Measurements from ENCODE around the gene TMA7.

Gene TMA7

DNA sequence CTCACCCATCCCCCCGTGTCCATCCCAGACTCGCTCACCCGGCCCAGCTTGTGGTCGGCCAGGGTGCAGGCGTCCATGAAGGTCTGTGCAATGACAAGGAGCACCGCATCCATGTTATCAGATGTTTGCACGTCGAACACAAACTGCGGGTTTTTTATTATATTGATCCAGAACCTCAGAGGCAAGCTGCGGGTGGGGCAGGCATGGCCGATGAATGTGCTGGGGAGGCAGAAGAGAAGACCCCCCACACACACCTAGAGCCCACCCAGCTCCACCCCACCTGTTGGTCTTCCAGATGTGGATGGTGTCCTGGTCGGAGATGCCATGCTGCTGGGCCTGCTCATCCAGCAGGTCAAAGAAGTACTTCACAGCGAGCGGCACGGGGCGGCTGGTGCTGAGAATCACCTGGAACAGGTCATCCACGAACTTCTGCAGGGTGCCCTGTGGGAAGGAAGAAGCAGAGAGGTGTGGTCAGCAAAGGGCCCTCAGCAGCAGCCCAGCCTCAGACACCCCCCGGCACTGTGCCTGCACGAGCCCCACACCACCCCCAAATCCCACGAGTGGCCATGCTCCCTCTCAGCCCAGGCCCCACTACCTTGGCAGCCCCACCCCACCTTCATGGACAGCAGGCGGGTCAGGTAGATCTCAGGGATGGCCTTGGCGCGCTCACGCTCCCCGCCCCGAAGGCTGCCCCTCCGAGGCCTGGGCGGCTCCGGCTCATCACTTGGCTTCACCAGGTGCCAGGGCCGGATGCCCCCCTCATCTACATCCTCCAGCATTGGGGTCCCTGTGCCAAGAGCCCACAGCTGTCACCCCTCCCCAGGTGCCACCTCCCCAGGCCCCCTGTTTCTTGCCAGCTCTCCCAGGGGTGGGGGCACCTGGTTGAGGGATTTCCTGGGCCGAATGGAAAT lies 30.5 kb upstream of the TMA7 start:
- DNase-seq, result no peak

- DNase-seq, result no peak
These were observed 29.6 kb upstream of the TMA7 start for GRCh38 chr3:48410205-48411040.

DNA sequence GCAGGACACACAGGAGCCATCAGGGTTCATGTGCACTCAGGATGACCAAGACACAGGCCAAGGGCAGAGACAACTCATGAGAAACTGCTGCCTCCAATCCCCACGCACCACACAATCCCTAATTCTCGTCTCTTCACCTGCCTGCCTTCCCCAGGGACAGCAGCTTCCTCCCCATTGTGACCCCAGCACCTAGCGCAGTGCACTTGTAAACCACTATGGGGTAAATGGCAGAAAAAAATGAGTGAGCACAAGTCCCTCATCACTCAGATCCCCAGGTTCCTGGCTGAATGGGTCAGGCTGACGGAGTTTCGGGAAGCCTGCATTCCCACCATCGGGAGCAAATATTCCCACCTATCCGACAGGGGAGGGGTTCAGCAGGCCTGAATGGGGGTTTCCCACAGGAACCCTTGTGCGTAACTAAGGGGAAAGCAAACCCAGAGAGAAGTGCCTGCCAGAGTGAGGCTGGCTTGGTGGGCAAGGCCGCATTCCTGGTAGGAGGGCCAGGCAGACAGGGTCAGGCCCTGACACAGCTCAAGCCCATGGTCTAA lies 28.9 kb upstream of the TMA7 start:
- DNase-seq, result no peak

DNA sequence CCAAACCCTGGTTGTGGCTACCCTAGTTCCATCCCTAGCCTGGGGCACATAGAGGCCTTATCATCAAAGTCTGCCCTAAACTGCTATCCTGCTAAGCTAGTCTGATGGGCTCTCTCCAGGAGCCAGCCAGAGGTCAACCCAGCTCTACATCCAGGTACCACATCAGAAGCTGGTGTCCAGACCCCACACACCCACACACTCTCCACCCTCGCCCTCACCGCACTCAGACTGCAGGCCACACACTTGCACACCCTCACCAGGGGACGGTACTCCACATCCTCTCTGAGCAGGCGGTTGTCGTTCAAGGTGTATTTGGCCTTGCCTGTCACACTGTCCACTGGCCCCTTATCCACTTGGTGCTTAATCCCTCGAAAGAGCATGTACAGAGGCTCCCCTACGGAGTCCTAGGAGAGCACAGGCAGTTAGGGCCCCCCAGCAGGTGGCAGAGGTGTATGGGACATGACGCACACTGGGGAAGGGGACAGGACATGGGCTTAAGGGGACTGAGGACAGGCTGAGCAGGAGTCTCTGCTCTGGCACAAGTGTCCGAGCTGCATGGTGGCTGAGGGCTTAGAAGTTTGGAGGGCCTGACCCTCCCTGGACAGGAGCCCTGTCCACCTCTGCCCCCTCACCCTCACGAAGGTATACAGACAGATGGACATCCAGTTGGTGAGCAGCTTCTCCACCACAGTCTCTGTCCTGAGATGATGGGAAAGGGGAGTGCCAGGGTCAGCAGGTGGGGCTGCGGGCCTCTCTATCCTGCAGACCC lies 28.3 kb upstream of the TMA7 start:
- DNase-seq, result no peak

GRCh38 chr3:48412375-48413001 lies 27.6 kb upstream of the TMA7 start:
- no peak for DNase-seq

DNA sequence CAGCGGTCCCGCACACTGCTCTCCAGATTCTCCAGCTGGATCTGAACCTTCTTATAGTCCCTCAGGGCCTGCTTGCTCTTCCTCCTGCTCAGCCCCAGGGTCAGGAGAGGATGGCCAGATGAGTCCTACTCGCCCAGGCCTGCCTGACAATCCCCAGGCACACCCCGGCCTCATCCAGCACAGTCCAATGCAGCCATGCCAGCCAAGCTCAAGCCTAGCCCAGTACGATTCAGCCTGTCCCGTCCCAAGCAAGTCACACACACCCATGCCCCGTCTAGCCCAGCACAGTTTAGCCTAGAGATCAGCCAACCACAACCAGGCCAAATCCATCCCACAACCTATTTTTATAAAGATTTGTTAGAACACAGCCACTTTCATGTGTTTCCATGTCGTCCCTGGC lies 27.0 kb upstream of the TMA7 start:
- no peak for DNase-seq

GRCh38 chr3:48413611-48414010 lies 26.4 kb upstream of the TMA7 start:
- no peak for DNase-seq

DNA sequence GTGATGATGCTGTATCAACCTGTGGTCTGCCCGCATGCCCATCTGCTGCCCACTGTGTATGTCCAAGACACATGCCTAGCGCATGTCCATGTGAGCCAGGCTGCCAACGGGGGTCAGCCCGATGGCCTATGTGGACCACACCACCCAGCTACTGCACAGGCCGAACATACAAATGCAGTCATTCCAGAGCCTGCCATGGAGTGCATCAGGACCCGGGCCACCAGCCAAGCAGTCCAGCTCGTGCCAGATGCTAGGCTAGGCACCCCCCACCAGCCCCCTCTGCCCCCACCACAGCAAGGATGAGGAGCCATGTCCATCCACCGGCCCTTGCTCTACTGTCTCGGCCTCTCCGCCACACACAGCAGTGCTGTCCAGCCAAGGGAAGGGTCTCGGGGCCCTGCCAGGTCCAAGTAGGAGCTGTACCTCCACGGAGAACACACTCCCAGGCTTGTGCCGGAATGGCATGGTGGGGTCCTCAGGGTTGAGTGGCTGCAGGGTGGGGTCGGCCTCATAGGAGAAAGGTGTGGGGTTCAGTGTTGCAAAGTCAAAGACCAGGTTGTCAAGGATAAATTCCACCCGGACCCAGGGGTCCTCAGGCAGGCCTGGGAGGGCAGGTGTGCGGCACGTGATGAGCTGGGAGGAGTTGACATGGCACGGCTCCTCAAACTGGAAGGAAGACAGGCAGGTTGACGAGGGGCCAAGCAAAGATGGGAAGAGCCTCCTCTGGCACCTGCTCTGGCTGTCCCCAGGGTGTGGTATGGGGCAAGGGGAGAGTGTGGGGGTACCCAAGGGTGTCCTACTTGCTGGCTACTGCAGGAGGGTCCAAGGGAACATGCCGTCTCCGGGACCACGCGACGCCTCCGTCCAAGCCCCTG lies 25.4 kb upstream of the TMA7 start:
- DNase-seq, result no peak

DNA sequence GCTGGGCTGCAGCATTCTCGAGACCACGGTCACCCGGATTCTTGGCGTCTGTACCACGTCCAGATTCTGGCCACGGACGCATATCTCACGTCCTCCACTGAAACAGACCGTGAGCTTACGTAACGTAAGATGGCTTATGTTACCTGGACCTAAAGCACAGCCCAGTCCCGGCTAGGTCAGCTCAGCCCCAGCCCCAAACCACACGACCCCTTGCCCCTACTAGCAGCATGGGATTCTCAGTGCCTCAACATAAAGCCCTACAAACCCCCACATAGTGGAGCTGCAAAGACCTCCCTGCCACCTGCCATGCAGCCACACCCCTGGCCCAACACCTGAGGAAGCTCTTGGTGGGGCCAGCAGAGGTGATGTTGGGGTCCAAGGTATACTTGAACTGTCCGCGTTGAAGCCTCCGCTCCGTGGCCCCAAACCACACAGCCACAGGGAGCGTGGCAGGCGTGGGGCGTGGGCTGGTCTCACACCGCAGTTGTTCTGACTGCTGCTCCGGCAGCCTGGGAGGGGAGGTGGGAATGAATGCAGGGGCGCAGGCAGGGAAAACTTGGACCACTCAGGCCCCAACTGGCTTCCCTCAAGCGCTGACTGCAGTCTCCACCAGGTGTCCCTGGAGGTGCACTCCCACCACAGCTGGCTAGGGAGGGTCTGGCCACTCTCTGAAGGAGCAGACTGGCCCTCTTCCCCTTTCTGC lies 24.7 kb upstream of the TMA7 start:
- no peak for DNase-seq

DNA sequence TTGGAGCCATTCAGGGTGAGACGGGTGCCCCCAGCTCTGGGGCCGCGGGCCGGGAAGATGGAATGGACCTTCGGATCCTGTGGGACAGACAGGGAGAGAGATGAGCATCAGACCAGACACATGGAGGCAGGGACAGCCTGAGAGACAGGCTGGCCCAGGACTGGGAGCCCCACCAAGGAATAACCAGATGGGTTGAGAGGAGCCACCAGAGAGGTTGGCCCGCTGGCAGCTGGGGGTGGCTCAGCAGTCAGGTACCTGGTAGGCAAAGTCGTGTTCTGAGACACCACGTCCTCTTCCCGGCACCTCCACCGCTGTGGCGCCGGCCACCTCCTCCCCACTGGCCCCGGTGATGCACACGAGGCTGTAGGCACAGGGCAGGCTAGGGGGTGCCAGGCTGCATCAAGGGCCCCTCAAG lies 24.0 kb upstream of the TMA7 start:
- no peak for DNase-seq

- no peak for DNase-seq
These were observed 23.5 kb upstream of the TMA7 start for GRCh38 chr3:48416546-48416945.

DNA sequence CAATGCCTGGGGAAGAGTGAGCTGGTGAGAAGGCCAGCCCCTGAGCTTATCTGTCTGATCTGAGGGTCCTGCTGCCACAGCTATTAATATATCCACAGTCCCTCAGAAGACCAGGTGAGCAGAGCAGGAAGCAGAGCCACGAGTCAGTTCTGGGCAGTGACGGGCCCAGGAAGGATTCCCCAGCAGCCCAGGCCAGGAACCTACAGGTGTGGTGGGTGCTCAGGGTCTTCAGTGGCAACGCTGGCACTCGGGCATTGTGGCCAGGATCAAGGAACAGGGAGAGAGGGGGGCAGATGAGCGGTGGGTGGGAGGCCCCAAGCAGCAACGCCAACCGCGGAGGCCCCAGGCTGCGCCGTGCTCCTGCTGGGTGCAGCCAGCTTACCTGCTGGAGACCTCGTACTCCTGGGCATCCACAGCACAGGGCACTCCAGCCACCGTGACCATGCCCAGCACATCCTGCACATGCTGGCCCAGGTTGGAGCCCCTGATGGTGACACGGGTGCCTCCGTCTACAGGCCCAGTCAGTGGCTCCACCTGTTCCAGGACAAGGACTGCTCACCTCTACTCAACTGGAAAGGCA lies 22.4 kb upstream of the TMA7 start:
- DNase-seq, result no peak

DNA sequence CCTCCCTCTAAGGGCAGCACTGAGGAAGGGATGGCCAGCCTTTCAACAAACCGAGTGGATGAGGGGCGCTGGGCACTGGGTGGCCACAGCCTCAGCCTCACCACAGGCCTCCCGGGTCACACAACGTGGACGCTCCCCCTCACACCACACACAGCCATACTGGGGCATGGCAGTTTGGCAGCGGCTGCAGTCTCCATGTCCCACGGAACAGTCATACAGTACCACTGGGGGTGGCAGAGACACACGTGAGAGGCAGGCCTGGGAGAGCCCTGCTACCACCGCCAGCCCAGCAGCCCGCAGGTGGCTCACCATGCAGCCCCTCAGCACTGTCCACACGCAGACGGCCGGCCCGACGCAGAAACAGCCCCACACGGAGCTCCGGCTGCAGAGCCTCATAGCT lies 21.9 kb upstream of the TMA7 start:
- DNase-seq, result no peak

DNA sequence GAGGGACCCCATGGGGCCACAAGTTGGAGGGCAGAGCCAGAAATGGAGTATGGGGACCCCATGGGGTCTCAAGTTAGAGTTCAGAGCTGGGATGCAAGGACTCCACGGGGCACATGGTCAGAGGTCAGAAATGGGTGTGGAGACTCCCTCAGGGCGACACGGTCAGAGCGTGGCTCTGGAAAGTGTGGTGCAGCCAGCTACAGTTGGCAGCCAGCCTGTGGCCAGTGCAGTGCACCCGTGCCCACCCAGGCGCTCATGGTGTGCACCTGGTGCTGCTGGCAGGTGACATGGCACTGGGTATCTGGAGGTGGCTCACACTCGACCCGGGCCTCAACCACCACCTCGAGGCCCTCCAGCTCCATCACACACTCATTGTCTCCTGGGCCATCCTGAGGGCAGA lies 21.4 kb upstream of the TMA7 start:
- no peak for DNase-seq

DNA sequence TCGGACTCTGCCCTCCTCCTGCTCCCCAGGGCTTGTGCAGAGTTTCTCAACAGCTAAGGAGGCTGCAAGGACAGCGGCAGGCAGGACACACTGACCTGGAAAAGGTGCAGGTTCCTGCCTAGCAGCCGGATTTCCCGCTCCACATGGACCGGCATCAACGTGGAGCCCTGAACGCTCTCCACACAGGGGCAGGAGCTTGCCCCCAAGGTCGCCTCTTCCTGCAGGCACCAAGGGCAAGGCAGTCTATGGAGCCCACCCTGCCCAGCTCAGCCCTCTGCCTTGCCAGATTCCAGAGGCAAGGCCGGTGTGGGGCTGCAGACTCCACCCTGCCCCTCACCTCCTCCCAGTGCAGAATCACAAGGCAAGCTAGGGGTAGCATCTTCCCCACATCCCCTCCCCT lies 20.9 kb upstream of the TMA7 start:
- DNase-seq, result no peak

GRCh38 chr3:48419597-48419996 lies 20.5 kb upstream of the TMA7 start:
- DNase-seq, result no peak

DNA sequence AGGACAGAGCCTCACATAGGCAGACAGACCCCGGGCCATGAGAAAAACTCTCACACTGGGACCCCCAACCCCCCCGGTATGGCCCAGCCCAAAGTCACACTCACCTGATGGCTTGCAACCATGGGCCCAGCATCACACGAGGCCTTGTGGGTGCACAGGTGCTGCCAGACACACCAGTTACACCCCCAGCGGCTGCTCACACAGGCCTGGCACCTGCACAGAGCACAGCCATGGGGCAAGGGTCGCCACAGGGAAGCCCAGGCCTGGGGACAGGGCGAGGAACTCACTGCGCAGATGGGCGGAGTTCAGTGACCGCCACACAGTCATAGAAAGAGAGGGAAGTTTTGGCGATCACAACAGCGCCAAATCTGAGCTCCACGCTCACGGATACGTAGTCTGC lies 19.5 kb upstream of the TMA7 start:
- DNase-seq, result no peak

- DNase-seq, result no peak
These were observed 17.8 kb upstream of the TMA7 start for GRCh38 chr3:48422272-48422671.

- no peak for DNase-seq
These were observed 17.4 kb upstream of the TMA7 start for GRCh38 chr3:48422681-48423080.

GRCh38 chr3:48423241-48423882 lies 16.7 kb upstream of the TMA7 start:
- DNase-seq, result no peak
